ENCODE results near the gene SUV39H2. TPM values are rescaled to one million over a fixed set of nuclear protein-coding genes. Genes with fewer than 3 reads are reported as not detected.

Gene SUV39H2
- polyA plus RNA-seq, 1 donor from 2014 or later, result 19.4 TPM

- no peak for TF ChIP-seq EP300 (conservative IDR thresholded peaks at IDR 0.05; ENCODE audit: poor library complexity, severe bottlenecking)
- TF ChIP-seq POLR2AphosphoS5 (IDR thresholded peaks at IDR 0.05), result no peak
- no peak for TF ChIP-seq CTCF (IDR thresholded peaks at IDR 0.05; ENCODE audit: poor library complexity, severe bottlenecking)
- no peak for TF ChIP-seq EZH2 (IDR thresholded peaks at IDR 0.05; ENCODE audit: borderline replicate concordance, insufficient read depth, low read length, poor library complexity, severe bottlenecking)
- no peak for TF ChIP-seq MXI1 (conservative IDR thresholded peaks at IDR 0.05; ENCODE audit: poor library complexity, severe bottlenecking)
- no peak for TF ChIP-seq REST (IDR thresholded peaks at IDR 0.05; ENCODE audit: borderline replicate concordance)
- no peak for TF ChIP-seq RAD21 (conservative IDR thresholded peaks at IDR 0.05)
- TF ChIP-seq TAF1 (IDR thresholded peaks at IDR 0.05; ENCODE audit: low read depth), result no peak
- no peak for TF ChIP-seq SMC3 (conservative IDR thresholded peaks at IDR 0.05; ENCODE audit: poor library complexity)
- Histone ChIP-seq H3K27me3 (ENCODE audit: insufficient read depth, low read depth, low read length) (no peaks in the 10 kb centered on the region), H3K9me3 (ENCODE audit: low read length) (no peaks in the 10 kb centered on the region), H2AFZ (ENCODE audit: low read depth, low read length) (no peak overlapping the region), H3K79me2 (replicated peaks; ENCODE audit: insufficient read depth, low read length) (peaks cover 6% of the 10 kb centered on the region), H3K9me2 (ENCODE audit: insufficient read depth, low read length) (no peaks in the 10 kb centered on the region), H3K4me3 (ENCODE audit: low read length) (no peak overlapping the region), H3K9ac (ENCODE audit: low read length) (no peak overlapping the region), H3K27ac (ENCODE audit: low read length) (no peak overlapping the region), H3F3A (ENCODE audit: insufficient read depth, low read length, poor library complexity, severe bottlenecking) (no peaks in the 10 kb centered on the region), H3K4me2 (ENCODE audit: low read length) (no peak overlapping the region), H4K20me1 (ENCODE audit: insufficient read depth) (no peaks in the 10 kb centered on the region), H3K36me3 (ENCODE audit: insufficient read depth, low read length) (peaks cover 3% of the 10 kb centered on the region)
Measured at GRCh38 chr10:14873090-14873760, 5.4 kb upstream of the SUV39H2 start.

GRCh38 chr10:14875941-14876340 lies 2.7 kb upstream of the SUV39H2 start:
- no peak overlapping the region for H3K4me3 ChIP-seq (ENCODE audit: low read length)
- no peaks in the 10 kb centered on the region for H3K9me2 ChIP-seq (ENCODE audit: insufficient read depth, low read length)
- H3K4me2 ChIP-seq (ENCODE audit: low read length), result no peak overlapping the region
- no peaks in the 10 kb centered on the region for H4K20me1 ChIP-seq (ENCODE audit: insufficient read depth)
- no peak overlapping the region for H3K27ac ChIP-seq (ENCODE audit: low read length)
- H3K27me3 ChIP-seq (ENCODE audit: insufficient read depth, low read depth, low read length), result no peaks in the 10 kb centered on the region
- H3K9ac ChIP-seq (ENCODE audit: low read length), result no peak overlapping the region
- H2AFZ ChIP-seq (ENCODE audit: low read depth, low read length), result no peak overlapping the region
- peaks cover 25% of the 10 kb centered on the region for H3K79me2 ChIP-seq (replicated peaks; ENCODE audit: insufficient read depth, low read length)
- no peaks in the 10 kb centered on the region for H3K9me3 ChIP-seq (ENCODE audit: low read length)
- no peaks in the 10 kb centered on the region for H3K36me3 ChIP-seq (ENCODE audit: insufficient read depth, low read length)
- H3F3A ChIP-seq (ENCODE audit: insufficient read depth, low read length, poor library complexity, severe bottlenecking), result no peaks in the 10 kb centered on the region
- TF ChIP-seq SMC3 (conservative IDR thresholded peaks at IDR 0.05; ENCODE audit: poor library complexity), result no peak
- TF ChIP-seq TAF1 (IDR thresholded peaks at IDR 0.05; ENCODE audit: low read depth), result no peak
- no peak for TF ChIP-seq EP300 (conservative IDR thresholded peaks at IDR 0.05; ENCODE audit: poor library complexity, severe bottlenecking)
- TF ChIP-seq CTCF (IDR thresholded peaks at IDR 0.05; ENCODE audit: poor library complexity, severe bottlenecking), result no peak
- TF ChIP-seq EZH2 (IDR thresholded peaks at IDR 0.05; ENCODE audit: borderline replicate concordance, insufficient read depth, low read length, poor library complexity, severe bottlenecking), result no peak

Data from neural cell (in vitro differentiated cells).